Mammary epithelial cell (primary cell): ENCODE data around the gene LHPP.

Experiments
- CTCF ChIP-seq, 2 donors: IDR thresholded peaks in 1 of 2; conservative IDR thresholded peaks in 1 of 2; 2 replicates each; pipeline ENCODE4 v1.5.1; 2011 to 2012; ENCODE audit warnings: inconsistent platforms in 2 of 2, low read length in 2 of 2, mild to moderate bottlenecking in 2 of 2, control low read depth in 1 of 2, low read depth in 1 of 2; ENCODE audit not compliant: insufficient read depth in 1 of 2; ENCODE audit errors: extremely low read depth in 1 of 2
- EZH2 ChIP-seq: IDR thresholded peaks from 2 replicates; pipeline ENCODE4 v1.6.1; 2012; ENCODE audit warnings: low read length, inconsistent platforms, borderline replicate concordance

GRCh38 chr10:124653311-124653710 lies 191.7 kb downstream of the LHPP start:
- TF ChIP-seq CTCF (conservative IDR thresholded peaks at IDR 0.05 in 1 of 2, IDR thresholded peaks at IDR 0.05 in 1 of 2; ENCODE audit: extremely low read depth in 1 of 2, insufficient read depth in 1 of 2, low read depth in 1 of 2, low read length in 2 of 2) (no peak), EZH2 (no peak)
